Nephron (organoid): ENCODE data around the gene RTTN.

Experiments
- H3K27ac Mint-ChIP-seq, 3 experiments: 2 replicates each; pipeline ENCODE4 v1.8.0; 2020; ENCODE audit warnings: mixed read lengths in 3 of 3, mild to moderate bottlenecking in 2 of 3, moderate library complexity in 1 of 3
- H3K27me3 Mint-ChIP-seq: 2 replicates; pipeline ENCODE4 v1.8.0; 2021; ENCODE audit warnings: low read depth, mild to moderate bottlenecking, moderate library complexity, mixed read lengths
- H3K36me3 Mint-ChIP-seq: 2 replicates; pipeline ENCODE4 v1.8.0; 2020; ENCODE audit warnings: low read depth, mixed read lengths
- H3K4me1 Mint-ChIP-seq: 2 replicates; pipeline ENCODE4 v1.8.0; 2020; ENCODE audit warnings: mixed read lengths
- H3K4me3 Mint-ChIP-seq, 3 experiments: 2 replicates each; pipeline ENCODE4 v1.8.0; 2020; ENCODE audit warnings: mild to moderate bottlenecking in 3 of 3, mixed read lengths in 3 of 3, moderate library complexity in 2 of 3
- H3K9me3 Mint-ChIP-seq: 2 replicates; pipeline ENCODE4 v1.8.0; 2020; ENCODE audit warnings: mixed read lengths
- CTCF ChIP-seq, 3 experiments: fragments of 200-600 bp; sonication (generic); IDR thresholded peaks; one replicate each; pipeline ENCODE4 v1.5.0; 2021; ENCODE audit warnings: antibody characterized with exemption in 3 of 3; ENCODE audit not compliant: unreplicated experiment in 3 of 3

RTTN gene

GRCh38 chr18:70046796-70047195 lies 158.7 kb downstream of the RTTN start:
- Mint-ChIP-seq H3K4me3 (no peak overlapping the region), H3K27me3 (no peaks in the 10 kb centered on the region), H3K36me3 (peaks cover 33% of the 10 kb centered on the region), H3K4me1 (no peaks in the 10 kb centered on the region), H3K27ac (no peak overlapping the region), H3K9me3 (no peaks in the 10 kb centered on the region)
- TF ChIP-seq CTCF (IDR thresholded peaks at IDR 0.05; ENCODE audit: unreplicated experiment in 3 of 3) = no peak

GRCh38 chr18:70046207-70046606 lies 159.3 kb downstream of the RTTN start:
- no peak for TF ChIP-seq CTCF (IDR thresholded peaks at IDR 0.05; ENCODE audit: unreplicated experiment in 3 of 3)
- Mint-ChIP-seq H3K4me1 (no peaks in the 10 kb centered on the region), H3K9me3 (no peaks in the 10 kb centered on the region), H3K4me3 (no peak overlapping the region), H3K27ac (no peak overlapping the region), H3K27me3 (no peaks in the 10 kb centered on the region), H3K36me3 (peaks cover 27% of the 10 kb centered on the region)

- Mint-ChIP-seq H3K36me3 (peaks cover 15% of the 10 kb centered on the region), H3K27me3 (no peaks in the 10 kb centered on the region), H3K4me3 (no peak overlapping the region), H3K9me3 (no peaks in the 10 kb centered on the region), H3K27ac (no peak overlapping the region), H3K4me1 (no peaks in the 10 kb centered on the region)
- TF ChIP-seq CTCF (IDR thresholded peaks at IDR 0.05; ENCODE audit: unreplicated experiment in 3 of 3) = no peak
Observed at GRCh38 chr18:70044632-70045031, 160.9 kb downstream of the RTTN start.

GRCh38 chr18:70041459-70042050 lies 163.9 kb downstream of the RTTN start:
- Mint-ChIP-seq H3K9me3 (no peaks in the 10 kb centered on the region), H3K4me1 (no peaks in the 10 kb centered on the region), H3K36me3 (peaks cover 29% of the 10 kb centered on the region), H3K27ac (no peak overlapping the region), H3K4me3 (no peak overlapping the region), H3K27me3 (no peaks in the 10 kb centered on the region)
- no peak for TF ChIP-seq CTCF (IDR thresholded peaks at IDR 0.05; ENCODE audit: unreplicated experiment in 3 of 3)

- Mint-ChIP-seq H3K27me3 (no peaks in the 10 kb centered on the region), H3K4me1 (no peaks in the 10 kb centered on the region), H3K27ac (no peak overlapping the region), H3K9me3 (no peaks in the 10 kb centered on the region), H3K4me3 (no peak overlapping the region), H3K36me3 (peaks cover 46% of the 10 kb centered on the region)
- no peak for TF ChIP-seq CTCF (IDR thresholded peaks at IDR 0.05; ENCODE audit: unreplicated experiment in 3 of 3)
Observed at GRCh38 chr18:70039186-70039585, 166.3 kb downstream of the RTTN start.

- Mint-ChIP-seq H3K9me3 (no peaks in the 10 kb centered on the region), H3K27me3 (no peaks in the 10 kb centered on the region), H3K27ac (no peak overlapping the region), H3K4me3 (no peak overlapping the region), H3K4me1 (no peaks in the 10 kb centered on the region), H3K36me3 (peaks cover 48% of the 10 kb centered on the region)
- no peak for TF ChIP-seq CTCF (IDR thresholded peaks at IDR 0.05; ENCODE audit: unreplicated experiment in 3 of 3)
Observed at GRCh38 chr18:70037431-70038061, 167.9 kb downstream of the RTTN start.
